ENCODE data around the gene AADAC. TPM values are rescaled to one million over a fixed set of nuclear protein-coding genes. Genes with fewer than 3 reads are reported as not detected.

AADAC gene
- total and polyA plus RNA-seq, 7 donors = not detected

DNA sequence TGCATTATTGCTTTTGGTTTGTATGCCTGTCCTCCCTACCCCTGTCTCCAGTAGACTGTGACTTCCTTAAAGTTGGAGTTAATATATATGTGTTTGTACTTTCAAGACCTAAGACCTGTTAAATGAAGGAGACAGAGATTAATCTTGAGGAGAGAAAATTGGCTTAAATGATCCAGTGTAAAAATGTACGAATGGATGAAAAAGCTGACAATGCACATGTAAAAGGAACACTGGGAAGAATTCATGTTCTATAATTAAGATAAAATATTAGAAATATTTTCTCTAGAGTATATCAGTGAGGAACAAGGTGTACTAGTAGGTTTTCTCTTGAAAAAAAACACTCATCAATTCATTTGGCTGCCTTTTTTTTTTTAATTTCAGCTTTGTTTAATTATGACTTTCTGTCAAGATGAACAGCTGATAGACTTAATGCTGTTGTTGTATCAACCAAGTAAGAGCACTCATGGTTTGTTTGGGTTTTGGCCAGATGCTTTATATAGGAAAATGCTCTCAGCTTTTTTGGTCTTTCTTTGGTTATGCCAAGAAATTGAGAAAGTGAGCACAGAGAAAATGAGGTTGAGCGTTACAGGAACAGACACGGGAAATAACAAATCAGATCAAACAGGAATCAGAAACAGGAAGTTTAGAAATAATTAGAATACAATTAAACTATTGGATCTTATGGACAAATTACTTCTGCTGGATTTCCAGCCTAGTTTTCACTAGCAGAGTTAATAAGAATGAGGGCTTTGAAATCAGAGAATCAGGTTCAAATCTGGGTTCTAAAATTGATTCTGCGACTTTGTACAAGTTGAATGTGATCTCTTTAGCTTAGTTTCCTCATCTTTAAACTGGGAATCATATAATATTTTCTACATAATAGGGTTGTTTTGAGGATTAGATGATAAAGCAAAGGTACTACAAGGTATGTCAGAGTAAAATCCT is 38.3 kb upstream of the AADAC start:
- 84 to 86% methylated on average over 4 of the region's 4 CpGs for WGBS, 2 donors

DNA sequence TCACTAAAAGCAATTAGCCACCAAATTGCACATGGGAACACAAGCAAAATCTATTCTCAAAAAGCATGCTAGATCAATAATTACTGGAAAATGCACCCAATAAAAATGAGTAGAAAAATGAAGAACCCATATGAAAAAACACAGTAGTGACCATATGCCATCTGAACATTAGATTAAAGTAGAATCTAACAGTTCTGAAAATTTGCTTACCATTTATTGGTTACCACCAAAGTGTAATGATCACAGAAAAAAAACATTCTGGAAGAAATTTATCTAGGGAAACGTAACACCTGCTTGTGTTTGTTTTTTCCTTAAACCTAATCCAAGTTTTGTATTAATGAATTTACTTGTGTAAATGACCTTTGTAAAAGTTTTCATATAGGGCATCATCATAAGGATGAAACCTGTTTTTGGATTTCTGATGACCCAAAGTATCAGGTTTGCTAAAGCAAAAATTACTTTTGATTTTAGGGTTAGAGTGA is 37.6 kb upstream of the AADAC start:
- intact Hi-C loops (cut with DNase I) = no loop called here
- TF ChIP-seq POLR2A (IDR thresholded peaks at IDR 0.05) (no peak), EP300 (IDR thresholded peaks at IDR 0.05) (no peak), POLR2AphosphoS5 (IDR thresholded peaks at IDR 0.05) (no peak)
- TF ChIP-seq, protein P1, sequence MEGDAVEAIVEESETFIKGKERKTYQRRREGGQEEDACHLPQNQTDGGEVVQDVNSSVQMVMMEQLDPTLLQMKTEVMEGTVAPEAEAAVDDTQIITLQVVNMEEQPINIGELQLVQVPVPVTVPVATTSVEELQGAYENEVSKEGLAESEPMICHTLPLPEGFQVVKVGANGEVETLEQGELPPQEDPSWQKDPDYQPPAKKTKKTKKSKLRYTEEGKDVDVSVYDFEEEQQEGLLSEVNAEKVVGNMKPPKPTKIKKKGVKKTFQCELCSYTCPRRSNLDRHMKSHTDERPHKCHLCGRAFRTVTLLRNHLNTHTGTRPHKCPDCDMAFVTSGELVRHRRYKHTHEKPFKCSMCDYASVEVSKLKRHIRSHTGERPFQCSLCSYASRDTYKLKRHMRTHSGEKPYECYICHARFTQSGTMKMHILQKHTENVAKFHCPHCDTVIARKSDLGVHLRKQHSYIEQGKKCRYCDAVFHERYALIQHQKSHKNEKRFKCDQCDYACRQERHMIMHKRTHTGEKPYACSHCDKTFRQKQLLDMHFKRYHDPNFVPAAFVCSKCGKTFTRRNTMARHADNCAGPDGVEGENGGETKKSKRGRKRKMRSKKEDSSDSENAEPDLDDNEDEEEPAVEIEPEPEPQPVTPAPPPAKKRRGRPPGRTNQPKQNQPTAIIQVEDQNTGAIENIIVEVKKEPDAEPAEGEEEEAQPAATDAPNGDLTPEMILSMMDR (IDR thresholded peaks at IDR 0.05) = no peak
- Histone ChIP-seq H3K4me1 (peaks cover 0 to 2% (median 0%) of the 10 kb centered on the region in 4 donors), H3K4me3 (no peak overlapping the region), H3K27ac (no peak overlapping the region), H3K27me3 (no peaks in the 10 kb centered on the region), H3K36me3 (no peaks in the 10 kb centered on the region), H3K9me3 (no peaks in the 10 kb centered on the region)
- no peak for DNase-seq
- 36 to 76% methylated on average over 1 of the region's 1 CpG for WGBS, 2 donors

More for the DNA sequence above, 38.3 kb upstream of the AADAC start:
- H3K4me1 ChIP-seq = peaks cover 0 to 10% (median 6%) of the 10 kb centered on the region in 4 donors
- no peak overlapping the region for H3K4me3 ChIP-seq
- DNase-seq = no peak
- H3K27ac ChIP-seq = no peak overlapping the region
- no peaks in the 10 kb centered on the region for H3K36me3 ChIP-seq
- H3K9me3 ChIP-seq = no peaks in the 10 kb centered on the region
- no peaks in the 10 kb centered on the region for H3K27me3 ChIP-seq
- no peak for TF ChIP-seq POLR2AphosphoS5 (IDR thresholded peaks at IDR 0.05)
- TF ChIP-seq POLR2A (IDR thresholded peaks at IDR 0.05) = no peak
- TF ChIP-seq EP300 (IDR thresholded peaks at IDR 0.05) = no peak
- TF ChIP-seq, protein P1 (IDR thresholded peaks at IDR 0.05) = no peak
- intact Hi-C loops (cut with DNase I) = no loop called here

DNA sequence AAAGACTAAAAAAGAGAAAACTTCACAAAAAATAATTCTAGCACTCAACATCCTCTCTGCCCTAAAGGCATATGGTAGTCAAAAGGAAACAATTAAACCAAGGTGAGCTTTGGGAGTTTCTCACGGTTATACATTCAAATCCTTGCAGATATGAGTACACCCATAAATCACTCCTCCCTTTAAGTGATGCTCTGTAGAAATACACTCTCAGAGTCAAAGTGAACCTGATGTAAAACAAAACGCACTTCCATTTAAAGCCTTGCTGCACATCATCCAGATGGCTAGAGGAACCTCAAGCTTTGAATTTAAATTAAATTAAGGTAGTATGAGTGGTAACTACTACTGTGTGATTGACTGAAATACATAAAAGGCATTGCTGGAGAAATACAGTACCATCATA is 36.0 kb upstream of the AADAC start:
- intact Hi-C loops (cut with DNase I) = no loop called here
- H3K4me1 ChIP-seq = no peaks in the 10 kb centered on the region
- WGBS, 2 donors = 81 to 84% methylated on average over 2 of the region's 2 CpGs

DNA sequence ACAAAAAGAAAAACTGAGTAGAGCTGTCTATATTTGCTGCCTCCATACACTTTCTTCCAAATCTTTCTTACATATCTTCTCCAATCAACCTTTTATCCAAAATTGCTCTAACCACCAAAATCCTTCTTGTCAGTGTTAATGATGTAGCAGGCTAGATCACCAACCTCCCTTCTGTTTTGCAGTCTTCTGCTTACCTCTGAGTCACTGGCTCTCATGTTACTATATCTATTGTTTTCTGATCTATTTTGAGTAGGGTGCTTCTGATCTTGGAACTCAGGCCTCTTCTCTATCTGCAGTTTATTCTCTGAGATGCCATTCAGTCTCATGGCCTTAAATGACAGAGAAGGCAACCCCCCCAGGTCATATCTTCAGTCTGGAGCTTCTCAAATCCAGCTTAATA is 26.3 kb upstream of the AADAC start:
- H3K4me3 ChIP-seq = no peak overlapping the region
- no peaks in the 10 kb centered on the region for H3K27me3 ChIP-seq
- no peak for DNase-seq
- TF ChIP-seq, protein P1 (IDR thresholded peaks at IDR 0.05) = no peak
- TF ChIP-seq EP300 (IDR thresholded peaks at IDR 0.05) (no peak), POLR2A (IDR thresholded peaks at IDR 0.05) (no peak)
- intact Hi-C loops (cut with DNase I) = no loop called here
- no peaks in the 10 kb centered on the region for H3K36me3 ChIP-seq
- no peaks in the 10 kb centered on the region for H3K4me1 ChIP-seq
- H3K9me3 ChIP-seq = no peaks in the 10 kb centered on the region
- no peak overlapping the region for H3K27ac ChIP-seq

More for the DNA sequence above, 36.0 kb upstream of the AADAC start:
- Histone ChIP-seq H3K9me3 (no peaks in the 10 kb centered on the region), H3K27ac (no peak overlapping the region), H3K4me3 (no peak overlapping the region), H3K27me3 (no peaks in the 10 kb centered on the region), H3K36me3 (no peaks in the 10 kb centered on the region)
- TF ChIP-seq, protein P1 (IDR thresholded peaks at IDR 0.05) = no peak
- TF ChIP-seq EP300 (IDR thresholded peaks at IDR 0.05) (no peak), POLR2A (IDR thresholded peaks at IDR 0.05) (no peak)
- DNase-seq = no peak
